ENCODE results near the gene AEBP2.

DNA sequence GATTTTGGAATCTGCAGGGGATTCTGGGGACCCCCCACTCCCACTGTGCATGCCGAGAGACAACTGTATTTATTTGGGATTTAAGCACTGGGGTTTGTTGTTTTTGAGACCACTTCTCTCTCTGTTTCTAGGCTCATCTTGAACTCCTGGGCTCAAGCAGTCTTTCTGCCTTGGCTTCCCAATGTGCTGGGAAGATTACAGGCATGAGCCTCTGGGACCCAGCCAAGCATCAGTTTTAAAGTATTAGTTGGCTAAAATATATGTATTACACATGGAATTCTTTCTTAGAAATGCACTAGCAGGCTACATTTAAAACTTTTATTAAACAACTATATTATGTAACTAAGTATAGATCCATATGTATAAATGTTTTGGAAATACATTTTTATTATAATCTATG, 78.3 kb downstream of the AEBP2 start:
- TF ChIP-seq, protein P1, sequence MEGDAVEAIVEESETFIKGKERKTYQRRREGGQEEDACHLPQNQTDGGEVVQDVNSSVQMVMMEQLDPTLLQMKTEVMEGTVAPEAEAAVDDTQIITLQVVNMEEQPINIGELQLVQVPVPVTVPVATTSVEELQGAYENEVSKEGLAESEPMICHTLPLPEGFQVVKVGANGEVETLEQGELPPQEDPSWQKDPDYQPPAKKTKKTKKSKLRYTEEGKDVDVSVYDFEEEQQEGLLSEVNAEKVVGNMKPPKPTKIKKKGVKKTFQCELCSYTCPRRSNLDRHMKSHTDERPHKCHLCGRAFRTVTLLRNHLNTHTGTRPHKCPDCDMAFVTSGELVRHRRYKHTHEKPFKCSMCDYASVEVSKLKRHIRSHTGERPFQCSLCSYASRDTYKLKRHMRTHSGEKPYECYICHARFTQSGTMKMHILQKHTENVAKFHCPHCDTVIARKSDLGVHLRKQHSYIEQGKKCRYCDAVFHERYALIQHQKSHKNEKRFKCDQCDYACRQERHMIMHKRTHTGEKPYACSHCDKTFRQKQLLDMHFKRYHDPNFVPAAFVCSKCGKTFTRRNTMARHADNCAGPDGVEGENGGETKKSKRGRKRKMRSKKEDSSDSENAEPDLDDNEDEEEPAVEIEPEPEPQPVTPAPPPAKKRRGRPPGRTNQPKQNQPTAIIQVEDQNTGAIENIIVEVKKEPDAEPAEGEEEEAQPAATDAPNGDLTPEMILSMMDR (IDR thresholded peaks at IDR 0.05; ENCODE audit: low read depth, low read length) = no peak
- no peak for TF ChIP-seq EZH2phosphoT487 (IDR thresholded peaks at IDR 0.05; ENCODE audit: low read depth)

Measured in OCI-LY3 (cell line).